ENCODE results near the gene NLGN4Y. TPM values are rescaled to one million over a fixed set of nuclear protein-coding genes. Genes with fewer than 3 reads are reported as not detected.

NLGN4Y gene
- total RNA-seq, 2 donors from 2014 or later, result 36.7 TPM; not detected in 1

DNA sequence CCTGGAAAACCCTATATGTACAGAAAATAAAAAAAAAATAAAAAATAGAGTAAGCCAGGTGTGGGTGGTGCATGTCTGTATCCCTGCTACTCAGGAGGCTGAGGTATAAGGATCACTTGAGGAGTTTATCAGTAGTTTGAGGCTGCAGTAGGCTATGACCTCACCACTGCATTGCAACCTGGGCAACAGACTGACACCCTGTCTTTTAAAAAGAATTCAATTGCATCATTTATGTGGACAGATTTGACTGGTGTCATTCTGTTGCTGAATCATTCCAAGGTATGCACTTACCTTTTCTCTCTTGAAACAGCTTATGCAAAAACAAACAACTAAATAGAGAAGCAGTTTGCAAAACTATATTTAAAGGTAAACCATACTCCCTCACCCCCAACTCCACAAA is 12.4 kb downstream of the NLGN4Y start:
- Histone ChIP-seq H3K9me3 (ENCODE audit: control insufficient read depth, low read length) (peaks cover 8% of the 10 kb centered on the region), H3K36me3 (ENCODE audit: control insufficient read depth, insufficient read depth, low read length) (no peaks in the 10 kb centered on the region), H3K27ac (ENCODE audit: low read depth, low read length) (no peak overlapping the region), H3K4me3 (ENCODE audit: low read length) (no peak overlapping the region), H3K4me1 (ENCODE audit: control insufficient read depth, insufficient read depth, low read length) (no peaks in the 10 kb centered on the region), H3K9ac (ENCODE audit: extremely low read depth, low read length, poor library complexity, severe bottlenecking) (no peak overlapping the region), H3K27me3 (ENCODE audit: control insufficient read depth, insufficient read depth, low read length, poor library complexity, severe bottlenecking) (no peaks in the 10 kb centered on the region)
- TF ChIP-seq, protein P1, sequence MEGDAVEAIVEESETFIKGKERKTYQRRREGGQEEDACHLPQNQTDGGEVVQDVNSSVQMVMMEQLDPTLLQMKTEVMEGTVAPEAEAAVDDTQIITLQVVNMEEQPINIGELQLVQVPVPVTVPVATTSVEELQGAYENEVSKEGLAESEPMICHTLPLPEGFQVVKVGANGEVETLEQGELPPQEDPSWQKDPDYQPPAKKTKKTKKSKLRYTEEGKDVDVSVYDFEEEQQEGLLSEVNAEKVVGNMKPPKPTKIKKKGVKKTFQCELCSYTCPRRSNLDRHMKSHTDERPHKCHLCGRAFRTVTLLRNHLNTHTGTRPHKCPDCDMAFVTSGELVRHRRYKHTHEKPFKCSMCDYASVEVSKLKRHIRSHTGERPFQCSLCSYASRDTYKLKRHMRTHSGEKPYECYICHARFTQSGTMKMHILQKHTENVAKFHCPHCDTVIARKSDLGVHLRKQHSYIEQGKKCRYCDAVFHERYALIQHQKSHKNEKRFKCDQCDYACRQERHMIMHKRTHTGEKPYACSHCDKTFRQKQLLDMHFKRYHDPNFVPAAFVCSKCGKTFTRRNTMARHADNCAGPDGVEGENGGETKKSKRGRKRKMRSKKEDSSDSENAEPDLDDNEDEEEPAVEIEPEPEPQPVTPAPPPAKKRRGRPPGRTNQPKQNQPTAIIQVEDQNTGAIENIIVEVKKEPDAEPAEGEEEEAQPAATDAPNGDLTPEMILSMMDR (conservative IDR thresholded peaks at IDR 0.05), result no peak
- no peaks in the 10 kb centered on the region for H3K9me3 Mint-ChIP-seq
- no peaks in the 10 kb centered on the region for H3K4me1 Mint-ChIP-seq
- DNase-seq, result no peak
- H3K36me3 Mint-ChIP-seq (ENCODE audit: low read depth), result no peaks in the 10 kb centered on the region
- H3K27me3 Mint-ChIP-seq (ENCODE audit: insufficient read depth), result no peaks in the 10 kb centered on the region
- H3K4me3 Mint-ChIP-seq, result no peak overlapping the region
- H3K27ac Mint-ChIP-seq, result no peak overlapping the region

GRCh38 chrY:14543506-14543905 is 19.2 kb downstream of the NLGN4Y start:
- Mint-ChIP-seq H3K4me1 (no peaks in the 10 kb centered on the region), H3K4me3 (no peak overlapping the region), H3K27ac (no peak overlapping the region), H3K9me3 (no peaks in the 10 kb centered on the region), H3K27me3 (ENCODE audit: insufficient read depth) (no peaks in the 10 kb centered on the region), H3K36me3 (ENCODE audit: low read depth) (no peaks in the 10 kb centered on the region)
- Histone ChIP-seq H3K9me3 (ENCODE audit: control insufficient read depth, low read length) (peaks cover 20% of the 10 kb centered on the region), H3K27me3 (ENCODE audit: control insufficient read depth, insufficient read depth, low read length, poor library complexity, severe bottlenecking) (no peaks in the 10 kb centered on the region), H3K9ac (ENCODE audit: extremely low read depth, low read length, poor library complexity, severe bottlenecking) (no peak overlapping the region), H3K4me3 (ENCODE audit: low read length) (no peak overlapping the region), H3K27ac (ENCODE audit: low read depth, low read length) (no peak overlapping the region), H3K36me3 (ENCODE audit: control insufficient read depth, insufficient read depth, low read length) (peaks cover 7% of the 10 kb centered on the region), H3K4me1 (ENCODE audit: control insufficient read depth, insufficient read depth, low read length) (no peaks in the 10 kb centered on the region)
- WGBS, 2 experiments (ENCODE audit: insufficient coverage in 1 of 2, insufficient read length in 1 of 2), result 83% methylated on average over 4 of the region's 5 CpGs; no CpG with 5 or more reads in 1 of the 2 experiments
- TF ChIP-seq, protein P1 (conservative IDR thresholded peaks at IDR 0.05), result no peak
- no peak for DNase-seq

GRCh38 chrY:14581294-14581693 is 57.0 kb downstream of the NLGN4Y start:
- no peaks in the 10 kb centered on the region for H3K9me3 Mint-ChIP-seq
- no peaks in the 10 kb centered on the region for H3K4me1 ChIP-seq (ENCODE audit: control insufficient read depth, insufficient read depth, low read length)
- no peaks in the 10 kb centered on the region for H3K27me3 ChIP-seq (ENCODE audit: control insufficient read depth, insufficient read depth, low read length, poor library complexity, severe bottlenecking)
- DNase-seq, result no peak
- 83 to 92% methylated on average over 1 to 3 of the region's 3 CpGs for WGBS, 2 experiments (ENCODE audit: insufficient coverage in 1 of 2, insufficient read length in 1 of 2)
- H3K27ac ChIP-seq (ENCODE audit: low read depth, low read length), result no peak overlapping the region
- H3K4me3 ChIP-seq (ENCODE audit: low read length), result no peak overlapping the region
- H3K4me1 Mint-ChIP-seq, result no peaks in the 10 kb centered on the region
- H3K36me3 ChIP-seq (ENCODE audit: control insufficient read depth, insufficient read depth, low read length), result peaks cover 7% of the 10 kb centered on the region
- H3K9ac ChIP-seq (ENCODE audit: extremely low read depth, low read length, poor library complexity, severe bottlenecking), result no peak overlapping the region
- no peaks in the 10 kb centered on the region for H3K36me3 Mint-ChIP-seq (ENCODE audit: low read depth)
- TF ChIP-seq, protein P1 (conservative IDR thresholded peaks at IDR 0.05), result no peak
- no peak overlapping the region for H3K27ac Mint-ChIP-seq
- no peaks in the 10 kb centered on the region for H3K9me3 ChIP-seq (ENCODE audit: control insufficient read depth, low read length)
- H3K27me3 Mint-ChIP-seq (ENCODE audit: insufficient read depth), result no peaks in the 10 kb centered on the region
- no peak overlapping the region for H3K4me3 Mint-ChIP-seq

Measured in endodermal cell (in vitro differentiated cells).